HAP-1 (cell line): ENCODE measurements around the gene MBNL2.
"Not testable (repeated sequence)": the region's sequence is repeated elsewhere in the genome, so short reads cannot be mapped to it uniquely, and the experiment has no call there.

ENCODE experiments used
- DNase-seq, 2 experiments: peaks; one replicate each; pipeline ENCODE4 v3.0.0-alpha.2; 2016 to 2020; ENCODE audit warnings: low spot score in 2 of 2
- H3K27me3 ChIP-seq: fragments of 250-450 bp; sonication (Bioruptor Pico); 2 replicates; pipeline ENCODE4 v1.5.1; 2020; ENCODE audit warnings: low read depth, mild to moderate bottlenecking, moderate library complexity
- H3K36me3 ChIP-seq: fragments of 250-450 bp; sonication (Bioruptor Pico); replicated peaks from 2 replicates; pipeline ENCODE4 v1.5.1; 2020; ENCODE audit warnings: mild to moderate bottlenecking
- H3K4me1 ChIP-seq: fragments of 250-450 bp; sonication (Bioruptor Pico); 2 replicates; pipeline ENCODE4 v1.5.1; 2020; ENCODE audit warnings: mild to moderate bottlenecking
- H3K4me3 ChIP-seq: fragments of 250-450 bp; sonication (Bioruptor Pico); 2 replicates; pipeline ENCODE4 v1.5.1; 2020; ENCODE audit warnings: mild to moderate bottlenecking, moderate library complexity
- H3K9me3 ChIP-seq: fragments of 250-450 bp; sonication (Bioruptor Pico); 2 replicates; pipeline ENCODE4 v1.5.1; 2020; ENCODE audit warnings: mild to moderate bottlenecking, moderate library complexity
- in situ Hi-C: fragments of 300-500 bp; cut with MboI; formaldehyde crosslinking; loops from 3 replicates; pipeline ENCODE4 v1.14.3; 2020; ENCODE audit warnings: low sequenced_read_pairs, inconsistent platforms, mixed read lengths

MBNL2 gene

GRCh38 chr13:97196340-97196739 lies 25.8 kb upstream of the MBNL2 start:
- no peak overlapping the region for H3K4me3 ChIP-seq
- no peak for DNase-seq
- no peaks in the 10 kb centered on the region for H3K36me3 ChIP-seq
- H3K27me3 ChIP-seq, result no peaks in the 10 kb centered on the region
- H3K4me1 ChIP-seq, result no peaks in the 10 kb centered on the region
- in situ Hi-C loops, result no loop called here
- no peaks in the 10 kb centered on the region for H3K9me3 ChIP-seq

DNA sequence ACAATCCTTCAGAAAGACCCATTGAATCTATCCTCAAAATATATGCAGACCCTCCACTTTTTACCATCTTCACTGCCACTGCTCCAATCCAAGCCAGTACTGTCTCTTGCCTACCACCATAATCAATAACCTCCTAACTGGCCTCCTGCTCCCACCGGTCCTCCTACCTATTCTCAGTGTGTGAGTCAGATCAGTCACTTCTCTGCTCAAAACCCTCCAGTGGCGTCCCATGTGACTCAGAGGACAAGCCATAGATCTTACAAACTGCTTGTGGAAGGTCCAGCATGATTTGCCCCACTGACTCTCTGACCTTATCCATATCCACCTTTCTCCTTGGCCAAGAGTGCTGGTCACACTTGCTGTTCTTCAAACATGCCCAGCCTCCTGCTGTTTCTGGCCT lies 23.4 kb upstream of the MBNL2 start:
- in situ Hi-C loops, result no loop called here

GRCh38 chr13:97199451-97199850 lies 22.7 kb upstream of the MBNL2 start:
- Histone ChIP-seq H3K4me1 (no peaks in the 10 kb centered on the region), H3K9me3 (no peaks in the 10 kb centered on the region), H3K4me3 (no peak overlapping the region), H3K27me3 (0 out of 2 replicates have a peak, but pooled peaks cover 3% of the 10 kb centered on the region), H3K36me3 (no peaks in the 10 kb centered on the region)
- no peak for DNase-seq
- in situ Hi-C loops, result no loop called here

More for the DNA sequence above, 23.4 kb upstream of the MBNL2 start:
- Histone ChIP-seq H3K27me3 (0 out of 2 replicates have a peak, but pooled peaks cover 3% of the 10 kb centered on the region), H3K36me3 (no peaks in the 10 kb centered on the region), H3K9me3 (no peaks in the 10 kb centered on the region), H3K4me1 (no peaks in the 10 kb centered on the region), H3K4me3 (no peak overlapping the region)
- DNase-seq, result no peak

- DNase-seq, result no peak
- H3K36me3 ChIP-seq, result no peaks in the 10 kb centered on the region
- in situ Hi-C loops, result no loop called here
- H3K4me3 ChIP-seq, result no peak overlapping the region
- no peaks in the 10 kb centered on the region for H3K4me1 ChIP-seq
- no peaks in the 10 kb centered on the region for H3K9me3 ChIP-seq
- H3K27me3 ChIP-seq, result 0 out of 2 replicates have a peak, but pooled peaks cover 3% of the 10 kb centered on the region
These were observed 21.8 kb upstream of the MBNL2 start for GRCh38 chr13:97200081-97200942.

GRCh38 chr13:97202761-97203160 lies 19.4 kb upstream of the MBNL2 start:
- Histone ChIP-seq H3K36me3 (no peaks in the 10 kb centered on the region), H3K4me3 (no peak overlapping the region), H3K27me3 (0 out of 2 replicates have a peak, but pooled peaks cover 3% of the 10 kb centered on the region), H3K9me3 (0 out of 2 replicates have a peak, but pooled peaks cover 4% of the 10 kb centered on the region), H3K4me1 (no peaks in the 10 kb centered on the region)
- no peak for DNase-seq
- in situ Hi-C loops, result no loop called here

DNA sequence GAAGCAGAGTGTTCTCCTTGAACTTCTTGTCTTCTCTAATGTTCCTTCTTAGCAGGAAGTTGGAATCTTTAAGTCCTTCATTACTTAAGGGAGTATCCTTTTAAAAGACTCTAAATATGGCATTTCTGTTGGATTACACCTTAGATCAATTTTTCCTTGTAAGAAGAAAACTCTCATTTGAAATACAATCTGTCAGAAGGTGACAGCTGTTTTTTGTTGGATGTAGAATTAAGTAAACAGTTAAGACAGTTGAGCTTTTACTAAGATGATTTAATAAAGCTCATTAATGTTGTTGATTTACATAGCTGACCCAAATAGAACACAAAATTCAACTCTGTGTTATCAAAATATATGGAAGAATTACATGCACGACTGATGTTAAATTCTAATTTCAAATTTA lies 16.7 kb upstream of the MBNL2 start:
- in situ Hi-C loops, result no loop called here
- no peaks in the 10 kb centered on the region for H3K4me1 ChIP-seq
- H3K9me3 ChIP-seq, result 0 out of 2 replicates have a peak, but pooled peaks cover 4% of the 10 kb centered on the region
- H3K4me3 ChIP-seq, result no peak overlapping the region
- no peak for DNase-seq
- H3K27me3 ChIP-seq, result 0 out of 2 replicates have a peak, but pooled peaks cover 3% of the 10 kb centered on the region
- no peaks in the 10 kb centered on the region for H3K36me3 ChIP-seq

GRCh38 chr13:97205982-97206381 lies 16.2 kb upstream of the MBNL2 start:
- H3K4me1 ChIP-seq, result no peaks in the 10 kb centered on the region
- in situ Hi-C loops, result no loop called here
- H3K36me3 ChIP-seq, result no peaks in the 10 kb centered on the region
- H3K4me3 ChIP-seq, result no peak overlapping the region
- H3K27me3 ChIP-seq, result 0 out of 2 replicates have a peak, but pooled peaks cover 3% of the 10 kb centered on the region
- no peak for DNase-seq
- H3K9me3 ChIP-seq, result 0 out of 2 replicates have a peak, but pooled peaks cover 4% of the 10 kb centered on the region

DNA sequence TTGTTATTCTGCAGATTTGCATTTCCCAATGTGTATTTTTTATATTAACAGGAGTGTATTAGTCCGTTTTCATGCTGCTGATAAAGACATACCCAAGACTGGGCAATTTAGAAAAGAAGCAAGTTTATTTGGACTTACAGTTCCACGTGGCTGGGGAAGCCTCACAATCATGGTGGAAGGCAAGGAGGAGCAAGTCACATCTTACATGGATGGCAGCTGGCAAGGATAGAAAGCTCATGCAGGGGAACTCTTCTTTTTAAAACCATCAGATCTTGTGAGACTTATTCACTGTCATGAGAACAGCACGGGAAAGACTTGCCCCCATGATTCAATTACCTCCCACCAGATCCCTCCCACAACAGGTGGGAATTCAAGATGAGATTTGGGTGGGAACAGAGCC lies 14.9 kb upstream of the MBNL2 start:
- H3K27me3 ChIP-seq, in situ Hi-C loops, H3K9me3 ChIP-seq: not testable (repeated sequence)

GRCh38 chr13:97211300-97211699 lies 10.8 kb upstream of the MBNL2 start:
- DNase-seq, result no peak
- H3K4me1 ChIP-seq, result no peaks in the 10 kb centered on the region
- H3K4me3 ChIP-seq, result no peak overlapping the region
- no peaks in the 10 kb centered on the region for H3K36me3 ChIP-seq
- in situ Hi-C loops, result no loop called here
- no peaks in the 10 kb centered on the region for H3K27me3 ChIP-seq
- H3K9me3 ChIP-seq, result 0 out of 2 replicates have a peak, but pooled peaks cover 4% of the 10 kb centered on the region

More for the DNA sequence above, 14.9 kb upstream of the MBNL2 start:
- H3K36me3 ChIP-seq, H3K4me3 ChIP-seq, H3K4me1 ChIP-seq, DNase-seq: not testable (repeated sequence)

DNA sequence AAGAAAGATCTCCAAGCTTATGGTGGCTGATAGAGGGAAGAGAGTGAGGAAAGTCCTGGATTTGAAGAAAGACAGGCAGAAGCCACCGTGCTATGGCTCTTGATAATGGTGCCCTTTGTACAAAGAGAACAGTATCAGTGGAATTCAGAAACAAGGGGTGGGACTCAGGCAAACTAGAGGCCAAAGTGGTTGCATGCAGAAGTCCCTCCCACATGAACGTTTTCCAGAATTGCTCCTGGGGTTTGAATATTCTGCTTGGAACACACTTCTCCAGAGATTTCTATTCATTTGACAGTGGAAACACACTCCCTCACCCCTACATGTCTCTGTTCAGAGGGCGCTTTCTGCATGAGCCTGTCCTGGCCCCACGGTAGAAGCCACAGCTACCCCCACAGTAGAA lies 10.1 kb upstream of the MBNL2 start:
- in situ Hi-C loops, result no loop called here
- Histone ChIP-seq H3K4me3 (no peak overlapping the region), H3K36me3 (no peaks in the 10 kb centered on the region), H3K4me1 (no peaks in the 10 kb centered on the region), H3K9me3 (no peaks in the 10 kb centered on the region), H3K27me3 (no peaks in the 10 kb centered on the region)
- no peak for DNase-seq

DNA sequence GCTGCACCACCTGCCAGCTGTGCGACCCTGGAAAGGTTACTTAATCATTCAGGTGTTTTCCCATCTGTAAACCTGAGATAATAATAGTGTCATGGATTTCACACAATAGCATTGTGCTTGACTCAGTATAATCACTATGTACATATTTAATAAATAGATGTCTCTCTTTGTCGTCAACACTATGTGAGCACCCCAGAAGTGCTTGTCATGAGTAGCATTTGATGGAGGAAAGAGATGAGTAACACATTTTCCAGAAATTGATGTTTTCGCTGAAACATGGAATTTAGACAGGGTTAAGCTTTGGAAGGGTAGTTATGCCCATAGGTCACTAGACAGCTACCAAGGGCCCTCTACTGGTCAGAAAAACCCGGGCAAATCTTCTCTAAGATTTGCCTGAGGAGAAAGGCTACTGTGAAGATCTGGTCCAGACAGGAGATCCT lies 9.5 kb upstream of the MBNL2 start:
- peak in 1 of 2 experiments; percentile 25 for DNase-seq
- no peaks in the 10 kb centered on the region for H3K4me1 ChIP-seq
- no peaks in the 10 kb centered on the region for H3K27me3 ChIP-seq
- in situ Hi-C loops, result no loop called here
- H3K36me3 ChIP-seq, result no peaks in the 10 kb centered on the region
- no peaks in the 10 kb centered on the region for H3K9me3 ChIP-seq
- no peak overlapping the region for H3K4me3 ChIP-seq

GRCh38 chr13:97214921-97215320 lies 7.2 kb upstream of the MBNL2 start:
- in situ Hi-C loops, result no loop called here

DNA sequence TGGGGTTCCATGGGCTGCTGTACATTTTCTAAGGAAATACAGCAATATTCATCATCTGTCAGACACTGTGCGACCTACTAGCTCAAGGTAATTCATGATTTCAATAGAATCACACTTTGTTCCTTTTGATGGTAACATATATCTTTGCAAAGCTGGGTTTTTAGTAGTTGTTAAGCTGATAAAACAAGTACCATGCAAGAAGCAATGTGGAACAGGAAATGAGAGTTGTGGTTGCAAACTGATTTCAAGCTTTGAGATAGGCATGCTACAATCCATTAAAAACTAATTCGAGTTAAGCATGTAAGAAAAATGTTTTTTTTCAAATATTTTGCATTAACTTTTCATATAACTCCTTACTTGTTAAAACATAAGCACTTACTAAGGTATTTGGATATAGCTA lies 6.8 kb upstream of the MBNL2 start:
- Histone ChIP-seq H3K36me3 (no peaks in the 10 kb centered on the region), H3K27me3 (no peaks in the 10 kb centered on the region), H3K4me1 (no peaks in the 10 kb centered on the region), H3K4me3 (no peak overlapping the region), H3K9me3 (no peaks in the 10 kb centered on the region)
- in situ Hi-C loops, result no loop called here
- DNase-seq, result no peak

More at GRCh38 chr13:97214921-97215320, 7.2 kb upstream of the MBNL2 start:
- Histone ChIP-seq H3K4me3 (no peak overlapping the region), H3K4me1 (no peaks in the 10 kb centered on the region), H3K27me3 (no peaks in the 10 kb centered on the region), H3K9me3 (no peaks in the 10 kb centered on the region), H3K36me3 (no peaks in the 10 kb centered on the region)
- no peak for DNase-seq

GRCh38 chr13:97219226-97219625 lies 2.9 kb upstream of the MBNL2 start:
- no peaks in the 10 kb centered on the region for H3K9me3 ChIP-seq
- no peak overlapping the region for H3K4me3 ChIP-seq
- in situ Hi-C loops, result no loop called here
- H3K36me3 ChIP-seq, result no peaks in the 10 kb centered on the region
- DNase-seq, result no peak
- no peaks in the 10 kb centered on the region for H3K27me3 ChIP-seq
- H3K4me1 ChIP-seq, result peaks cover 9% of the 10 kb centered on the region
